SW 1271 (cell line): Measurements from ENCODE around the gene GDPD5.

Experiments
- DNase-seq, 2 experiments: peaks; one replicate each; lab custom pipeline; 2025; lab: John Stamatoyannopoulos, UW

Gene GDPD5, protein sequence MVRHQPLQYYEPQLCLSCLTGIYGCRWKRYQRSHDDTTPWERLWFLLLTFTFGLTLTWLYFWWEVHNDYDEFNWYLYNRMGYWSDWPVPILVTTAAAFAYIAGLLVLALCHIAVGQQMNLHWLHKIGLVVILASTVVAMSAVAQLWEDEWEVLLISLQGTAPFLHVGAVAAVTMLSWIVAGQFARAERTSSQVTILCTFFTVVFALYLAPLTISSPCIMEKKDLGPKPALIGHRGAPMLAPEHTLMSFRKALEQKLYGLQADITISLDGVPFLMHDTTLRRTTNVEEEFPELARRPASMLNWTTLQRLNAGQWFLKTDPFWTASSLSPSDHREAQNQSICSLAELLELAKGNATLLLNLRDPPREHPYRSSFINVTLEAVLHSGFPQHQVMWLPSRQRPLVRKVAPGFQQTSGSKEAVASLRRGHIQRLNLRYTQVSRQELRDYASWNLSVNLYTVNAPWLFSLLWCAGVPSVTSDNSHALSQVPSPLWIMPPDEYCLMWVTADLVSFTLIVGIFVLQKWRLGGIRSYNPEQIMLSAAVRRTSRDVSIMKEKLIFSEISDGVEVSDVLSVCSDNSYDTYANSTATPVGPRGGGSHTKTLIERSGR

DNA sequence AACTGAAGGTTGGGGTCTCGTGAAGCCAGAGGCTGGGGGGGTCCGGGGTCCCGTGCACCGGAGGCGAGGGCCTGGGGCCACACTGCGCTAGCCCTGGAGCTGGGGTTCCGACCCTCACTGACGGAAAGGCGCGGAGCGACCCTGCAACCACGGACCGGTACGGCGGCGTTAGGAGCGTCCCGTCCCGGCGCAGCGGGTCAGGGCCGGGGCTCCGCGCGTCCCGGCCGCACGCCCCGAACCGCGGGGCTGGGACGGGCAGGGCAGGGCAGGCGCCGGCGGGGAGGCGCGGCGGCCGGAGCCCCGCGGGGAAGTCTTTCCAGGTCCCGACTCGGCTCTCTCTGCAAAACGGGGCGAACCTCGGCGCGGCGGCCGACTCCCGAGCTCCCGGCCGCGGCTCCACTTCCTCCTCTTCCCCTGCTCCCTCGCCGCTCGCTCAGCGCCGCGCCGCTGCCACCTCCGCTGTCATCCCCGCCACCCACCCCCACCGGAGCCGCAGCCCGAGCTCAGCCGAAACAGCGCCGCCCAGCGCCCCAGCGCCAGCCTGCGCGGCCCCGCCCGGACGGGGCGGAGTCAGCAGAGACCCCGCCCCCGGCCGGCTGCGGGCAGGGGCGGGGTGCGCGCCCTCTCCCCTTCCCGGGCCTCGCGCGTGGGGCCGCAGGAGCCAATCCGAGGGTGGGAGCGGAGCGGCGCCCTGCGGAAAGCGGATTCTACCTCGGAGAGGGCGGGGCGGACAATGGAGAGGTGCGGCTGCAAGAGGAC lies at the start of gene GDPD5:
Gene GDPD5 (minus strand): TSS at position 509 of the 759 bp plus-strand sequence. CDS start 48,206 bp downstream, outside the sequence.
- peak; percentile 34 to 65 for DNase-seq

DNA sequence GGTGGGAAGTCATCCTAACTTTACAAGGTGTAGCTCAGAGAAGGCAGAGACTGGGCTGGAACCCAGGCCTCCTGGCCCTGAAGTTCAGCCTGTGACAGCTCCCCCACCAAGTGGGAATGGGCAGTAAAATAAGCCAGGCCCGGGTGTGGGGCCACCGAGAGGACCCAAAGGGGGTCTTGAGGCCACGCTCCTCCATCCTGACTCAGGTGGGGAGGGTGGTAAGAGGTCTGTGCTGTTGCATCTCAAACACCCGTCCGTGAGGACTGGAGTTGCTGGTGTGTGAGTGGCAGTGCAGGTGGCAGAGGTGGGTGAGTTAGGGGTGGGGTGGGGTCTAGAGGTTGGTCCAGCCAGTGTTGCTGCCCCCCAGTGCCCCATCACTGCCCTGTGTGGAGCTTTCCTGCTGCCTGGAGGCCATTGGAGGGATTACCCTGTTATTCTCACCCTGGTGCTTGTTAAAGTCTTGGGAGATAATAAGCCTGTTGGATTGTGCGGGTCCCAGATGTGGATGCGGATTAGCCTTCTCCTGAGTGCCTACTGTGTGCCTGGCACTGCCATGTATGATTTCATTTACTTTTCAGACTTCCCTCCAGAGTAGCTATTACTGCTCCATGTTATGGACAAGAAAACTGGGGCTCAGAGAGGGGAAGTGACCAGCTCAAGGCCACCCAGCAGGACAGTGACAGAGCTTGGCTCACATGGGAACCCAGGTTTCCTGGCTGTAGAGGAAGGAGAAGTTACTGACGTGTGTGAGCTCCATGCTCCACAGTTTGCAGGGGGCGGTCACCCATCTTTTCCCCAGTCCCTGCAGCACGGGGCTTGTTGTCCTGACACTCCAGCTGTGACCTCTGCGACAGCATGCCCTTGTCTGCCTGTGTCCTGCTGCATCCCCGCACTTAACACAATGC lies 49.2 kb upstream of the GDPD5 start:
- no peak for DNase-seq

DNA sequence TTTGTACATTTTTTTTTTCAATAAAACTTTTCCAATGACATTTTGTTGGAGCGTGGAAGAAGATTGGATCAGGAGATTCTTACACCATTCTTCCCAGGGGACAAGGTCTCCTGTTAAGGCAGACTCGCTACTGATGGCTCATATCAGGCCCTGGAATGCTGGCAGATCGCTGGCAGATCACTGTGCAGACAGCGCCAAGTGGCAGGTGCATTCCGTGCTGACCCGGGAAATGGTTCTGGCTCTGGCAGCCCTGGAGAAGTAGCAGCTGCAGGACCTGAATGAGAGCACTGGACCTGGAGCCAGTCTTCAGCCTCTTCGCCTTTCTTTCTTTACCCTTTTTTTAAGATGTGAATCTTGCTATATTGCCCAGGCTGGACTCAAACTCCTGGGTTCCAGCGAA lies 47.0 kb upstream of the GDPD5 start:
- DNase-seq = no peak

DNA sequence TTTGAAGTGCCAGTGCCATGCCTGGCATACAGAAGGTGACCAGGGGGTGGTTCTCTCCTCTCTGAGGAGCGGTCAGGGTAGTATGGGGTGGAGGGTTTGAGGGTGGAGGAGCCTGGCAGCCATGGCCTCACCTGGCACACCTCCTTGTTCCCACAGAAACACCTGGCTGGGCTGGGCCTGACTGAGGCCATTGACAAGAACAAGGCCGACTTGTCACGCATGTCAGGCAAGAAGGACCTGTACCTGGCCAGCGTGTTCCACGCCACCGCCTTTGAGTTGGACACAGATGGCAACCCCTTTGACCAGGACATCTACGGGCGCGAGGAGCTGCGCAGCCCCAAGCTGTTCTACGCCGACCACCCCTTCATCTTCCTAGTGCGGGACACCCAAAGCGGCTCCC lies 45.9 kb upstream of the GDPD5 start:
- no peak for DNase-seq

DNA sequence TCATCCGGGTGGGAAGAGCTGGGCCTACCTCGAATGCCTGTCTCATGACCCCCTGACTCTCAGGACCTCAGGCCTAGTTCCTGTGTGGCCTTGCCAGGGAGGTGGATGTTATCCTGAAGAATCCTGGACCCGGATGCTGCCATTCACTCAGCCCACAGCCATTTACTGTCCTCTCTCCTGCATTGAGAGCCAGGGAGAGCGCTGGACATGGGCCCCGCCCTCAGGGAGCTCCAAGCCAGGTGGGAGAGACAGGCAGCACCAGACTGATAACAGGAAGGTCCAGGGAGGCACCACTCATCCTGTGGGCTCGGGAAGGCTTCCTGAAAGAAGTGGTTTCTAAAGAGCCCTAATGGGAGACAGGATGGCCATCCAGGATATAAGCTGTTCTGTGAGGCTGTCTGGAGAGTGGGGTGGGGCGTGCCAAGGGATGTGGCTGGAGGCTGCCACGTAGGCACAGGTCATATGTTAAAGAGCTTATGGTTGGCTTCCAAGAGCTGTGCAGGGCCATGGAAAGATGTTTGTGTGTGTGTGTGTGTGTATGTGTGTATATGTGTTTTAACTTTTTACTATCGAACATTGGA lies 44.9 kb upstream of the GDPD5 start:
- DNase-seq = no peak

DNA sequence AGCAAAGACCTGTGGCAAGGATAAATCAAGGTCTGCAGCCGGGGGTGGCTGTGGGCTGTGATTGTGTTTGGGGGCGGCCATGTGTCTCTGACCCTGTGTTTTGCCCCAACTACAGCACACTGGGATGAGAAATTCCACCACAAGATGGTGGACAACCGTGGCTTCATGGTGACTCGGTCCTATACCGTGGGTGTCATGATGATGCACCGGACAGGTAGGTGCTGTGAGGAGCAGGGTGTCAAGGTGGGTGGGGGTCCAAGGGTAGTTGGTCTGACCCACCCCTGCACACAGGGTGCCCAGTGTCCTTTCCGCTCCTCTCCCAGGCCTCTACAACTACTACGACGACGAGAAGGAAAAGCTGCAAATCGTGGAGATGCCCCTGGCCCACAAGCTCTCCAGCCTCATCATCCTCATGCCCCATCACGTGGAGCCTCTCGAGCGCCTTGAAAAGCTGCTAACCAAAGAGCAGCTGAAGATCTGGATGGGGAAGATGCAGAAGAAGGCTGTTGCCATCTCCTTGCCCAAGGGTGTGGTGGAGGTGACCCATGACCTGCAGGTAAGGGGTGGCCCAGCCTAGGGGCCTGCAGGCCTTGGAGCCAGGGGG lies 43.0 kb upstream of the GDPD5 start:
- no peak for DNase-seq

DNA sequence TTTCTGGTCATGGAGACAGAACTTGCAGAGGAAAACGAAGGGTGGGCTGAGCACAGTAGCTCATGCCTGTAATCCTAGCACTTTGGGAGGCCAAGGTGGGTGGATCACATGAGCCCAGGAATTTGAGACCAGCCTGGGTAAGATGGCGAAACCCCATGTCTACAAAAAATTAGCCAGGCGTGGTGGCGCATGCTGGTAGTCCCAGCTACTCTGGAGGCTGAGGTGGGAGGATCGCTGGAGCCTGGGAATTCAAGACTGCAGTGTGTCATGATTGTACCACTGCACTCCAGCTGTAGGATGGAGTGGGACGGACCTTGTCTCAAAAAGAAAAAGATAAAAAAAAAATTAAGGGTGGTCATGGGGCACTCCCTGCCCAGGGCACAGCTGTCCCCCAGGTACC lies 42.2 kb upstream of the GDPD5 start:
- no peak for DNase-seq

DNA sequence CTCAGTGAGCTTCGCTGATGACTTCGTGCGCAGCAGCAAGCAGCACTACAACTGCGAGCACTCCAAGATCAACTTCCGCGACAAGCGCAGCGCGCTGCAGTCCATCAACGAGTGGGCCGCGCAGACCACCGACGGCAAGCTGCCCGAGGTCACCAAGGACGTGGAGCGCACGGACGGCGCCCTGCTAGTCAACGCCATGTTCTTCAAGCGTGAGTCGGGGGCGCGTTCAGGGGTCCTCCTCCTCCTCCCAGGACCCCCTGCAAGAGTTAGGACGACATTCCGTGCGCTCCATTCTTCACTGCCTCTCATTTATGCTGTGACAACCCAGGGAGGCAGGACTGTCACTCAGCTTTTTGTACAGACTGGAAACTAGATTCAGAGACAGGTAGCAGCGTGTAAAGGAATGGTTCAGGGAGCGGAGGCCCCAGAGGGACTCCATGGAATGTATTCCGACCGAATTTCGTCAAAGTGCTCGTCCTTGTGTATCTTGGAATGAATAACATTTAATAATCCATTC lies 41.1 kb upstream of the GDPD5 start:
- DNase-seq = no peak

DNA sequence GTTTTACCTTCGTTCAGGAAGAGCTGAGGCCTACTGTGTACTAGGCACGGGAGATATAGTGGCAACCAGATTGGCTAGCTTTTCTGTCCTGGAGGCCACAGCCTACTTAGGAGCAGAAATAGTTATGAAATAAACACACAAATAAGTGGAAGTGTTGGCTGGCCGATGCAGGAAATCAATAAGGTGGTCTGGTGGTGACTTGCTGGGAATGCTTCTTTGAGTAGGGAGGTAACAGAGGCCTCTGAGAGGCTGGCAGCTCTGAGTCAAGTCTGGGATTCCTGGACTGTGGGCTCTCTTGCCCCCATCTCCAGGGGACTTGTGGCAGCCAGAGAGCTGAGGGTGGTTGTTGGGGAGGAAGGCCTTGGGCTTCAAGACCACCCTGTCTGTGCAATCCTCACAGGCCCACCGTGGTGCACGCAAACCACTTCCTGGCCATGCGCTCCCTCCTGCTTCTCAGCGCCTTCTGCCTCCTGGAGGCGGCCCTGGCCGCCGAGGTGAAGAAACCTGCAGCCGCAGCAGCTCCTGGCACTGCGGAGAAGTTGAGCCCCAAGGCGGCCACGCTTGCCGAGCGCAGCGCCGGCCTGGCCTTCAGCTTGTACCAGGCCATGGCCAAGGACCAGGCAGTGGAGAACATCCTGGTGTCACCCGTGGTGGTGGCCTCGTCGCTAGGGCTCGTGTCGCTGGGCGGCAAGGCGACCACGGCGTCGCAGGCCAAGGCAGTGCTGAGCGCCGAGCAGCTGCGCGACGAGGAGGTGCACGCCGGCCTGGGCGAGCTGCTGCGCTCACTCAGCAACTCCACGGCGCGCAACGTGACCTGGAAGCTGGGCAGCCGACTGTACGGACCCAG lies 40.4 kb upstream of the GDPD5 start:
- DNase-seq = no peak

DNA sequence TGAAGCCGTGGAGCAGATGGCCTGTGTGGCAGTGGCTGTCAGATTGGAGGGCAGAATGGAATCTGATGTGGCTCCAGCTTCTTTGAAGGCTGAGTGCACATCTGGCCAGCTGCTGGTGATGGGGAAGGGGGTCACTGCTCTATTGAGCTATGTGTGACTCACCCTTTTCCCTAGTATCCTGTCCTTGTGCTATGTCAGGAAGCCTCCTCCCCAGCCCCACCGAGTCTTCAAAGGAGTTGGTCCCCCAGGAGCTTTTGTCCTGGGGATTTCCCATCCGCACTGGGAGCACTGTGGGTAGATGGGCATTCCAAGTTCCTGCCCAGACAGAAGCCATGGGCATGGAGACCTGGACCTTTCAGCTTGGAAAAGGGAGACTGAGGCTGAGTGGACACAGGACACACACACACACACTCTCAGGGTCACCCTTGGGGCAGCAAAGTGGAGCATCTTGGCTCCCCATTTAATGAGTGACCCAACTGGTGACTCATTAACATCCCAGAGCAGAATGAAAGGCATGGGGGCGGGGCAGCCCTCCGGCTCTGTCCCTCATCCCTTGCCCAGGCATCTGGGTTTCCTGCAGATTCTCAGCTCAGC lies 39.6 kb upstream of the GDPD5 start:
- DNase-seq = peak in 1 of 2 experiments; percentile 40

DNA sequence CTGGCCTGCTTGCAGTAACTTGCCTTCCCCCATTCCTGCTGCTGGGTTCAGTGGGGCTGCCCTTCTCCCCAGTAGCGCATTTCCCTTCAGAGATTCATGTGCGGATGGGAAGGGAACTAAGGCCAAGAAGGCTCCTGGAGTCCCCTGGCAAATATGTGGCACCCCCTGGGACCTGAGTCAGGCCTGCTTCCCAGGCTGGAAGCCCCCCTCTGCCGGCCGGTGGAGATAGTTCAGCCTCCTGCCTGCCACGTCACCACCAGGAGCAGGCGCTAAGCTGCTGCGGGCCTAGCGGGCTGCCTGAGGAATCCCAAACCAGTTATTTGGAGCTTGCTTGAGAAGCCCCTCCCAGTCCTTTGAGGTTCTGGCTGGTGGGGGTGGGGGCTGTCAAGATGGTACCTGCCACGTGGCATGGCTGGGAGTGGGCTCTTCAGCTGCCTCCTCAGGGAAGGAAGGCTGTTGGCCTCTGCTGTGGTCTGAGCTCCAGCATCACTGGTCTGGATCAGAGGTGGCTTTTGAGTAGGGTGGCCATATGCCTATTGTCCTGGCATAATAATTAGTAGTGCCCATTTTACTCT lies 38.3 kb upstream of the GDPD5 start:
- no peak for DNase-seq

DNA sequence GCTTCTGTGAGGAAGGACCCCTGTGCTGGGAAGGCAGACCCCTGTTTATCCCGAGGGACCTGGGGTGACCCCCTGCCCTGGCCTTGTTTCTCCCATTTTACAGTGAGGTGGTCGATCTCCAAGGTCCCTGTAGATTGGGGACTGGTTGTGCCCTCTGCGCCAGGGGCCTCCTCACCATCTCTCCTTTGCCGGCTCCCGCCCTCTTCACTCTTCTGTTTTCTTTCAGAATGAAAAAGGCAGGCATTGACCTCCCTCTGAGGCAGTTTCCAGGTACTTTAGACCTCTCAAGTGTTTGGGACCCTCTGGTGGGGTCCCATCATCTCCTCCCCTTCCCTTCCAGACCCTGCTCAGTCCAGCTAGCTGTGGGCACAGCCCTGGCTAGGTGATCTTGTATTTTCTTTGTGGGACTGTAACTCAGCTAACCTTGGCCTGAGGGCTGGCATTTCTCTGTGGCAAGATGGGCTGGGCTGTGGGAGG lies 37.8 kb upstream of the GDPD5 start:
- no peak for DNase-seq

DNA sequence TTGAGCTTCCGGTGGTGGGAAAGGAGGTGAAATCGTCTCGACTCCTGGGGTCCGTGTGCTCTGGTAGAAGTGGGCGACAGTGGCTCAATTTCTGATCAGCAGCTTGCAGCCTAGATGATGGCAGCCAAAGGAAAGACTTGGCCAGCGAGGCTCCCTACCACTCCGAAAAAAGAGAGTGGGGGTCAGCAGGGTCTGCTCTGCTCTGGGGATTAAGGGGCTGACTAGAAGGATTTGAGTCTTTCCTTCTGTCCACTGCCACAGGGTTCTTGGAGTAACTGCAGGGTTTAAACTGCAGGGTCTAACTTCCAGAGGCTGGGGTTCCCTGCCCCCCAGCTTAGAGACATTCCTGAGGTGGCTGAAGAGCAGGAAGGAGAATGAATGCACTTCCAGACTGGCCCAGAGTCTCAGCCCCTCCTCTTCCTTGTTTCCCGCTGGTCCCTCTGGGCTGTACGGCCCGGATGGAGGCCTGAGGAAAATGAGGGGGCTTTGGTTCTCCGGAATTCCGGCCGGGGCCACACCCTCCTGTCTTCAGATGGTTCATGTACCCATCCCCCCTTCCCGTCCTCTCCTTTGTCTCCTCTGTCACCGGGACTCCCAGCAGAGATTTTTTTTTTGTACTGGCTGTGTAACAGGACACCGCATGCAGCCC lies 37.2 kb upstream of the GDPD5 start:
- DNase-seq = peak; percentile 55 to 63

DNA sequence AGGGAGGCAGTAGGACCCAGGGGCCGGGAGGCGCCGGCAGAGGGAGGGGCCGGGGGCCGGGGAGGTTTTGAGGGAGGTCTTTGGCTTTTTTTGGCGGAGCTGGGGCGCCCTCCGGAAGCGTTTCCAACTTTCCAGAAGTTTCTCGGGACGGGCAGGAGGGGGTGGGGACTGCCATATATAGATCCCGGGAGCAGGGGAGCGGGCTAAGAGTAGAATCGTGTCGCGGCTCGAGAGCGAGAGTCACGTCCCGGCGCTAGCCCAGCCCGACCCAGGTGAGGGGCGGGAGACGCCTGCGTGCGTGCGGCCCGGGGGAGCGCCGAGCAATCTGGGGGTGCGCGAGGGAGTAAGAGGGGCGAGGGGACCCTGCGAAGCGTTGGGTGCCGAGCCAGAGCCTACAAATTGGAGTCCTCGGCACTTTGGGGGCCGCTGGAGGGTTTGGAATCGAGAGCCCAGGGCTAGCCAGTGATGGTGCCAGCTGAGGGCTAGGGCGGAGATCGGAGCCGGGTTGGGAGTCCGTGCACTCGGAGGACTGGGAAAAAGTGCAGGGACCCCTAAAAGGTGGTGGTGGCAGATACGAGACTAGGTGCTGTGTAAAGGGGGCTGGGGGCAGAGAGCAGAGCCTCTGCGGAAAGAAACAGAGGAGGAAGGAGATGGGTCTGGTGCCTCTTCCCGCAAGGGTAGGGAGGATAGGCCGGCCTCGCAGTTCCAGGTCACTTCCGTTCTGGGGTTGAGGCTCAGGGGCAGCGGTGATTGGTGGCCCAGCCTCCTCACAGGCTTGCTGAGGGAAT lies 36.5 kb upstream of the GDPD5 start, which contains the start of gene SERPINH1:
Gene SERPINH1 (plus strand): TSS at position 206 of the 788 bp plus-strand sequence. CDS start 4,097 bp downstream, outside the sequence.
- peak; percentile 56 to 91 for DNase-seq

DNA sequence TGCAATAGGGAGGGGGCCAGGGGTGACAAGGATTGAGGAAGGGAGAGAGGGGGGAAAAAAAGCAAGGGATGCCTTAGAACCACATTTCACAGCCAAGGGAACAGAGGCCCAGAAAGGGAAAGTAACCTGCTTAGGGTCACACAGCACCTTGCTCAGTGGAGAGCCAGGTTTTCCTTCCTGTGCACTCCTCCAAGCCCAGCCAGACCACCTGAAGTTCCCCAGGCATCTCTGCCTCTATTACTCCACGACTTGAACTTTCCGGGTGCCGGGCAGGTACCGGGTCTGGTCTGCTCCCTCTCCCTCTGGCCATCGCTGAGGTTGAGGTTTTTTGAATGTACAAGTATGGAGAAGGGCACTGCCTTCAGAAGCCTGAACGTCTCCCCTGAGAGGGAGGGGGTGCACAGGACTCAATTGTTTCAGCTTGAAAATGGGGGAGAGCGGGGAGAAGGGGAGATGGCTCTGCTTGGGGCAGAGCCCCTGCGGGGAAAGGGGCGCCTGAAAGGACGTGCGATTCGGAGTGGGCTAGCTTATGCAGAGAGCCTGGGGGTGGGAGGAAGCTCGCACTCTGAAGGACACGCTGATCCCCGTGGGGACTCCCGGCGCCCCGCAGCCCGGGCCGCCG lies 35.8 kb upstream of the GDPD5 start:
- DNase-seq = no peak

DNA sequence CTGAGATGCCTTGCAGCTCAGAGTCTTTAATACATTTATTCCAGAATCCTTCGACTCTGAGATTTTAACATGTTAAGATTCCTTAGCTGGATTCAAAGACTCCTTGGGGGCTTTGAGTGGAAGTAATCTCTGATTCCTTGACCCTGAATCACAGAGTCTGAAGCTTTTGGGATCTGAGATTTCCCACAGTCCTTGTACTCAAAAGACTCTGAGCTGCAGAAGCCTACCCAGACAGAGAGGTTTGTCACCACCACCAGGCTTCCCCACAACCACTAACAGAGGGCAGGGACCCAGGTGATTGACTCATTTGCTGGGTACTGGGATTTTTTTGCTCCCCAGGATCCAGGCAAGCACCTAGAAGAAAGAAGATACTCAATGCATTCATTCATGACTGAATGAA lies 34.9 kb upstream of the GDPD5 start:
- DNase-seq = no peak
